K562 (cell line): Measurements from ENCODE around the gene ZDHHC11B. TPM values are rescaled to one million over a fixed set of nuclear protein-coding genes. Genes with fewer than 3 reads are reported as not detected.

Experiments
- CBFA2T2 ChIP-seq: fragments of 450-650 bp; conservative IDR thresholded peaks from 2 replicates; pipeline ENCODE4 v1.6.1; 2017; ENCODE audit warnings: mild to moderate bottlenecking
- CLOCK ChIP-seq: fragments of 250-450 bp; sonication (Bioruptor Pico); IDR thresholded peaks from 2 replicates; pipeline ENCODE4 v1.4.0; 2020; ENCODE audit warnings: mild to moderate bottlenecking, moderate library complexity, borderline replicate concordance
- DEAF1 ChIP-seq: fragments of 450-650 bp; formaldehyde crosslinking; IDR thresholded peaks from 2 replicates; pipeline ENCODE4 v1.4.0; 2020; ENCODE audit warnings: mild to moderate bottlenecking, moderate library complexity
- ETV6 ChIP-seq, 3 experiments: fragments of 150-350 bp in 1 of 3; sonication (generic) in 1 of 3; formaldehyde crosslinking in 1 of 3; IDR thresholded peaks; 2 replicates each; pipeline versions ENCODE4 v1.6.1 to v1.8.0; 2014 to 2022; ENCODE audit warnings: borderline replicate concordance in 2 of 3, low read depth in 2 of 3, antibody characterized with exemption in 1 of 3, low read length in 1 of 3, mild to moderate bottlenecking in 1 of 3, missing genetic modification reagents in 1 of 3
- FOXK2 ChIP-seq, 2 experiments: fragments of 450-650 bp; IDR thresholded peaks in 1 of 2; conservative IDR thresholded peaks in 1 of 2; 2 replicates each; pipeline ENCODE4 v1.6.1; 2016; ENCODE audit warnings: low read depth in 2 of 2, mild to moderate bottlenecking in 1 of 2
- KLF10 ChIP-seq: fragments of 250-450 bp; sonication (Bioruptor Pico); IDR thresholded peaks from 2 replicates; pipeline ENCODE4 v1.6.1; 2021; ENCODE audit warnings: matching md5 sums
- NUFIP1 ChIP-seq: fragments of 450-650 bp; IDR thresholded peaks from 2 replicates; pipeline ENCODE4 v1.6.1; 2018; ENCODE audit not compliant: partially characterized antibody
- PTTG1 ChIP-seq: fragments of 450-650 bp; IDR thresholded peaks from 2 replicates; pipeline ENCODE4 v1.6.1; 2016; ENCODE audit warnings: low read depth, mild to moderate bottlenecking, missing genetic modification characterization, missing compliant biosample characterization
- RBBP5 ChIP-seq: fragments of 200-600 bp; sonication (generic); IDR thresholded peaks from 2 replicates; pipeline ENCODE4 v1.6.1; 2012; ENCODE audit warnings: borderline replicate concordance, mild to moderate bottlenecking, low read length, control low read depth, inconsistent platforms; ENCODE audit not compliant: insufficient read depth, poor library complexity, severe bottlenecking
- RCOR1 ChIP-seq, 2 experiments: IDR thresholded peaks; 2 replicates each; pipeline ENCODE4 v1.6.1; 2012; ENCODE audit warnings: low read depth in 2 of 2, low read length in 2 of 2, borderline replicate concordance in 1 of 2, improper control_type of control experiment in 1 of 2
- RFX5 ChIP-seq: IDR thresholded peaks from 2 replicates; pipeline ENCODE4 v1.6.1; 2011; ENCODE audit warnings: low read depth, mild to moderate bottlenecking, improper control_type of control experiment, low read length
- SETDB1 ChIP-seq: IDR thresholded peaks from one replicate; pipeline ENCODE4 v1.6.1; 2012; ENCODE audit warnings: low read length, control low read depth, inconsistent platforms
- SUPT5H ChIP-seq: fragments of 450-650 bp; IDR thresholded peaks from 2 replicates; pipeline ENCODE4 v1.6.1; 2016
- TCF15 ChIP-seq: fragments of 250-450 bp; sonication (Bioruptor Pico); IDR thresholded peaks from 2 replicates; pipeline ENCODE4 v1.8.0; 2022; ENCODE audit warnings: moderate library complexity, mild to moderate bottlenecking, inconsistent platforms
- ZKSCAN3 ChIP-seq: fragments of 250-450 bp; sonication (Bioruptor Pico); IDR thresholded peaks from 2 replicates; pipeline ENCODE4 v1.4.0; 2020
- ZNF668 ChIP-seq: fragments of 250-450 bp; sonication (Bioruptor Pico); IDR thresholded peaks from 2 replicates; pipeline ENCODE4 v1.8.0; 2022; ENCODE audit warnings: mild to moderate bottlenecking, inconsistent platforms
- polyA plus RNA-seq, 8 experiments: library from polyadenylated mRNA; depleted of rRNA in 4 of 8; stranded (reverse) in 5 of 8; unstranded in 3 of 8; fragments of >200 nt; fragmentation: Nextera tagmentation in 2 of 8; fragmentation: Illumina TruSeq in 1 of 8; extraction: Ambion mirVana in 2 of 8; extraction: Trizol in 1 of 8; gene quantifications; 2 replicates each; pipeline versions ENCODE4 v1.2.1 to v1.2.3, GENCODE V29; 2011 to 2014; ENCODE audit warnings: inconsistent platforms in 1 of 8, missing spikeins in 1 of 8
- total RNA-seq, 7 experiments: library from RNA; depleted of rRNA in 6 of 7; stranded (reverse); fragments of >200 nt in 6 of 7; fragmentation: Illumina TruSeq in 2 of 7; extraction: Trizol in 2 of 7; gene quantifications; 2 replicates each; pipeline versions ENCODE4 v1.2.1 to v1.2.3, GENCODE V29; 2011 to 2021; ENCODE audit warnings: low replicate concordance in 1 of 7
- TF ChIP-seq, protein P1 (sequence below): fragments of 450-650 bp; IDR thresholded peaks from 2 replicates; pipeline ENCODE4 v1.6.1; 2016; ENCODE audit warnings: low read depth, mild to moderate bottlenecking, moderate library complexity

ZDHHC11B gene
- total and polyA plus RNA-seq, 9 of the 15 experiments (the other 6 are each of a cell fraction or from before 2014, with no cell fraction given), result 0.03 to 0.23 (median 0.15) TPM; not detected in 3

- TF ChIP-seq CLOCK (CRISPR knock-in tag), result no peak
- peak in 1 of 2 experiments; percentile 22; a peak in 1 of 4 replicates for TF ChIP-seq RCOR1 (IDR thresholded peaks at IDR 0.05; ENCODE audit: borderline replicate concordance in 1 of 2, low read depth in 2 of 2, low read length in 2 of 2)
- no peak; the same call in 1 of the 2 replicates for TF ChIP-seq SUPT5H
- TF ChIP-seq CBFA2T2, result no peak
- TF ChIP-seq ETV6 (IDR thresholded peaks at IDR 0.05; ENCODE audit: borderline replicate concordance in 1 of 2, low read depth in 2 of 2, low read length in 1 of 2), result no peak
- TF ChIP-seq ETV6 (CRISPR knock-in tag; IDR thresholded peaks at IDR 0.05; ENCODE audit: borderline replicate concordance), result no peak
- peak; percentile 76 for TF ChIP-seq DEAF1 (CRISPR knock-in tag)
- TF ChIP-seq ZNF668 (CRISPR knock-in tag), result no peak
- no peak for TF ChIP-seq ZKSCAN3 (CRISPR knock-in tag)
- TF ChIP-seq KLF10 (CRISPR knock-in tag), result 0 out of 2 replicates have a peak, but pooled peaks have one; percentile 7
- no peak for TF ChIP-seq NUFIP1
- TF ChIP-seq FOXK2 (conservative IDR thresholded peaks at IDR 0.05 in 1 of 2, IDR thresholded peaks at IDR 0.05 in 1 of 2; ENCODE audit: low read depth in 2 of 2), result no peak
- no peak for TF ChIP-seq RBBP5
- TF ChIP-seq RFX5, result no peak
- TF ChIP-seq SETDB1, result no peak
- TF ChIP-seq PTTG1 (tag), result no peak
- TF ChIP-seq, protein P1, sequence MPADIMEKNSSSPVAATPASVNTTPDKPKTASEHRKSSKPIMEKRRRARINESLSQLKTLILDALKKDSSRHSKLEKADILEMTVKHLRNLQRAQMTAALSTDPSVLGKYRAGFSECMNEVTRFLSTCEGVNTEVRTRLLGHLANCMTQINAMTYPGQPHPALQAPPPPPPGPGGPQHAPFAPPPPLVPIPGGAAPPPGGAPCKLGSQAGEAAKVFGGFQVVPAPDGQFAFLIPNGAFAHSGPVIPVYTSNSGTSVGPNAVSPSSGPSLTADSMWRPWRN, result no peak
- no peak for TF ChIP-seq TCF15 (CRISPR knock-in tag)
These were observed 112.8 kb downstream of the ZDHHC11B start (continued) for GRCh38 chr5:671459-672328.
